ENCODE results near the gene BEST2. TPM values are rescaled to one million over a fixed set of nuclear protein-coding genes. Genes with fewer than 3 reads are reported as not detected.
"Not testable (repeated sequence)": the region's sequence is repeated elsewhere in the genome, so short reads cannot be mapped to it uniquely, and the experiment has no call there.

The BEST2 gene
- polyA plus RNA-seq, 2 donors, result 0.06 TPM

GRCh38 chr19:12794196-12794941 lies 42.8 kb downstream of the BEST2 start:
- Histone ChIP-seq H3K27me3 (ENCODE audit: control insufficient read depth in 1 of 2, insufficient read depth in 2 of 2, low read length in 2 of 2) (no peaks in the 10 kb centered on the region), H3K27ac (ENCODE audit: low read depth in 2 of 2, low read length in 1 of 2) (peak overlapping the region; percentile 99 to 100), H3K4me3 (ENCODE audit: low read depth in 1 of 2, low read length in 2 of 2) (peak overlapping the region; percentile 96 to 99), H3K4me1 (ENCODE audit: control insufficient read depth in 2 of 2, insufficient read depth in 2 of 2, low read length in 1 of 2) (no peaks in the 10 kb centered on the region), H3K36me3 (ENCODE audit: control insufficient read depth in 2 of 2, insufficient read depth in 2 of 2, low read length in 1 of 2) (peaks cover 0 to 4% of the 10 kb centered on the region in 2 donors), H3K9me3 (ENCODE audit: control insufficient read depth in 2 of 2, insufficient read depth in 1 of 2, low read depth in 1 of 2, low read length in 1 of 2) (no peaks in the 10 kb centered on the region)
- 57 to 60% methylated on average over 7 of the region's 7 CpGs for WGBS, 2 donors

GRCh38 chr19:12794971-12795381 lies 43.4 kb downstream of the BEST2 start:
- H3K27me3 ChIP-seq (ENCODE audit: control insufficient read depth in 1 of 2, insufficient read depth in 2 of 2, low read length in 2 of 2), result no peaks in the 10 kb centered on the region
- H3K4me3 ChIP-seq (ENCODE audit: low read depth in 1 of 2, low read length in 2 of 2), result no peak overlapping the region
- H3K36me3 ChIP-seq (ENCODE audit: control insufficient read depth in 2 of 2, insufficient read depth in 2 of 2, low read length in 1 of 2), result peaks cover 0 to 10% of the 10 kb centered on the region in 2 donors
- WGBS, 2 donors, result 83 to 86% methylated on average over 9 of the region's 9 CpGs
- no peaks in the 10 kb centered on the region for H3K9me3 ChIP-seq (ENCODE audit: control insufficient read depth in 2 of 2, insufficient read depth in 1 of 2, low read depth in 1 of 2, low read length in 1 of 2)
- H3K27ac ChIP-seq (ENCODE audit: low read depth in 2 of 2, low read length in 1 of 2), result peak overlapping the region; percentile 85 to 99
- no peaks in the 10 kb centered on the region for H3K4me1 ChIP-seq (ENCODE audit: control insufficient read depth in 2 of 2, insufficient read depth in 2 of 2, low read length in 1 of 2)

DNA sequence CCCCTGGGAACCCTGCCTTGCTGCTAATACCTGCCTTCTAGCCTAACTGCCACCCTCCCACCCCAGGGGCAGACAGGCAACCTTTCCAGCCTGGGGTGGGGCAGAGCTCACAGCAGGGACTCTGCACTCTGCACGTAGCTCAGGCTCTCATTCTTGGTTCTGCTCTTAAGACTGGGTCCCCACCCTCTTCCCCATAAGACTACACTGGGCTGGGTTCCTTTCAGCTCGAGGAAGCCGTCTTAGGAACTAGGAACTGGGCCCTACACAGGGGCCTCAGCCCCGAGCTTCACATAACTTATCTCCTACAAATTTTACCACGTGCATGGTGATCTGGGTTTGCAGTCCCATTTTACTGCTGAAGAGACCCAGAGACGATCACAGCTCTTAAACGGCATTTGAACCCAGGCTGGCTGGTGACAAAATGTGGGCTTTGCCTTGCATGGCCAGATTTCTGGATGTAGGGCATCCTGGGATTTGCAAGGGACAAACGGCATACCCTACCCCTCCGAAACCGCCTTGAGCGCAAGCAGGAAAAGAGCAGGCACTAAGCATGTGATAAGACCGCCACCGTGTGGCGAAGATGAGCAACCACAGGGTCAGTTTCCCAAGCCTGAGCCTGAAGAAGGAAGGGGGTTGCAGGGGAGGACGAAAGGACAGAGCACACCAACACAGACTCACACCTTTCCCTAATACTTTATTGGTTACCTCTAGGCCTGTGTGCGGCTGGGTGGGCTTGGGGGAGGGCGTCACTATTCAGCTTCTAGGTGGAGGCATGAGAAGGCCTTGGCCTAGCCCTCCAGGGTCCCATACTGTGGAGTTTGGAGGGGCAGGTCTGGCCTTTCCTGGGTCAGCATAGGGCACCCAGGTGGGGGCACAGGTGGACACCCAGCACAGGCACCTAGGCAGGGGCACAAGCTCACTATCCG lies 44.8 kb downstream of the BEST2 start:
- 5 to 6% methylated on average over 18 of the region's 18 CpGs for WGBS, 2 donors
- Histone ChIP-seq H3K4me1 (ENCODE audit: control insufficient read depth in 2 of 2, insufficient read depth in 2 of 2, low read length in 1 of 2) (peaks cover 3% of the 10 kb centered on the region in 2 donors), H3K9me3 (ENCODE audit: control insufficient read depth in 2 of 2, insufficient read depth in 1 of 2, low read depth in 1 of 2, low read length in 1 of 2) (no peaks in the 10 kb centered on the region), H3K4me3 (ENCODE audit: low read depth in 1 of 2, low read length in 2 of 2) (peak overlapping the region; percentile 4 to 8), H3K27me3 (ENCODE audit: control insufficient read depth in 1 of 2, insufficient read depth in 2 of 2, low read length in 2 of 2) (no peaks in the 10 kb centered on the region), H3K36me3 (ENCODE audit: control insufficient read depth in 2 of 2, insufficient read depth in 2 of 2, low read length in 1 of 2) (peaks cover 0 to 15% of the 10 kb centered on the region in 2 donors), H3K27ac (ENCODE audit: low read depth in 2 of 2, low read length in 1 of 2) (peak overlapping the region; percentile 90 to 91)

- no peaks in the 10 kb centered on the region for H3K27me3 ChIP-seq (ENCODE audit: control insufficient read depth in 1 of 2, insufficient read depth in 2 of 2, low read length in 2 of 2)
- peaks cover 0 to 15% of the 10 kb centered on the region in 2 donors for H3K36me3 ChIP-seq (ENCODE audit: control insufficient read depth in 2 of 2, insufficient read depth in 2 of 2, low read length in 1 of 2)
- WGBS, 2 donors, result 91 to 94% methylated on average over 6 of the region's 6 CpGs
- H3K4me1 ChIP-seq (ENCODE audit: control insufficient read depth in 2 of 2, insufficient read depth in 2 of 2, low read length in 1 of 2), result peaks cover 3% of the 10 kb centered on the region in 2 donors
- peak overlapping the region in 1 of 2 donors; percentile 90 for H3K27ac ChIP-seq (ENCODE audit: low read depth in 2 of 2, low read length in 1 of 2)
- H3K9me3 ChIP-seq (ENCODE audit: control insufficient read depth in 2 of 2, insufficient read depth in 1 of 2, low read depth in 1 of 2, low read length in 1 of 2), result no peaks in the 10 kb centered on the region
- no peak overlapping the region for H3K4me3 ChIP-seq (ENCODE audit: low read depth in 1 of 2, low read length in 2 of 2)
Observed at GRCh38 chr19:12797141-12797587, 45.6 kb downstream of the BEST2 start.

DNA sequence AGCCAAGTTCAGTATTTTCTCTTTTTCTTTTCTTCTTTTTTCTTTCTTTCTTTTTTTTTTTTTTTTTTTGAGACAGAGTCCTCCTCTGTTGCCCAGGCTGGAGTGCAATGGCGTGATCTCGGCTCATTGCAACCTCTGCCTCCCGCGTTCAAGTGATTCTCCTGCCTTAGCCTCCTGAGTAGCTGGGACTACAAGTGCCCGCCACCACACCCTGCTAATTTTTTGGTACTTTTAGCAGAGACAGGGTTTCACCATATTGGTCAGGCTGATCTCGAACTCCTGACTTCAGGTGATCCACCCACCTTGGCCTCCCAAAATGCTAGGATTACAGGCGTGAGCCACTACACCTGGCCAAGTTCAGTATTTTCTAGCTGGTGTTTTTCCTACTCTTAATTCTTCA lies 46.0 kb downstream of the BEST2 start:
- peaks cover 0 to 12% of the 10 kb centered on the region in 2 donors for H3K36me3 ChIP-seq (ENCODE audit: control insufficient read depth in 2 of 2, insufficient read depth in 2 of 2, low read length in 1 of 2)
- not testable (repeated sequence) for H3K9me3 ChIP-seq (ENCODE audit: control insufficient read depth in 2 of 2, insufficient read depth in 1 of 2, low read depth in 1 of 2, low read length in 1 of 2); H3K4me3 ChIP-seq (ENCODE audit: low read depth in 1 of 2, low read length in 2 of 2); H3K4me1 ChIP-seq (ENCODE audit: control insufficient read depth in 2 of 2, insufficient read depth in 2 of 2, low read length in 1 of 2); H3K27me3 ChIP-seq (ENCODE audit: control insufficient read depth in 1 of 2, insufficient read depth in 2 of 2, low read length in 2 of 2); H3K27ac ChIP-seq (ENCODE audit: low read depth in 2 of 2, low read length in 1 of 2)
- WGBS, 2 donors, result 95 to 97% methylated on average over 7 of the region's 7 CpGs

- Histone ChIP-seq H3K36me3 (ENCODE audit: control insufficient read depth in 2 of 2, insufficient read depth in 2 of 2, low read length in 1 of 2) (peaks cover 0 to 10% of the 10 kb centered on the region in 2 donors), H3K9me3 (ENCODE audit: control insufficient read depth in 2 of 2, insufficient read depth in 1 of 2, low read depth in 1 of 2, low read length in 1 of 2) (no peaks in the 10 kb centered on the region), H3K27me3 (ENCODE audit: control insufficient read depth in 1 of 2, insufficient read depth in 2 of 2, low read length in 2 of 2) (no peaks in the 10 kb centered on the region), H3K27ac (ENCODE audit: low read depth in 2 of 2, low read length in 1 of 2) (no peak overlapping the region), H3K4me1 (ENCODE audit: control insufficient read depth in 2 of 2, insufficient read depth in 2 of 2, low read length in 1 of 2) (peaks cover 3% of the 10 kb centered on the region in 2 donors), H3K4me3 (ENCODE audit: low read depth in 1 of 2, low read length in 2 of 2) (peak overlapping the region in 1 of 2 donors; percentile 84)
- 86 to 91% methylated on average over 18 of the region's 18 CpGs for WGBS, 2 donors
Observed at GRCh38 chr19:12799742-12800465, 48.3 kb downstream of the BEST2 start.

DNA sequence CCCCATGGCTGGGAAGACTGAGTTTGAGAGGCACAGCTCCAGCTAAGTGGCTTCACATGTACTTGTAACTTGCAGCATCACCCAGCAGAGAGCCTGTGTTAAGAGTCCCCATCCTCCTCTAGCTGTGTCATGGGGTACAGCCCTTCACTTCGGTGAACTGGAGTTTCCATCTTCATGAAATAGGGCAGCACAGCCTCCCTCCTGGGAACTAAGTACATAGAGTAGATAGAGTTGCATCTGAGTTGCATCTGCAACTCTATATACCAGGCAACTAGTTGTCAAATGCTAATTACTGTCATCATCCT lies 48.8 kb downstream of the BEST2 start:
- Histone ChIP-seq H3K4me3 (ENCODE audit: low read depth in 1 of 2, low read length in 2 of 2) (peak overlapping the region in 1 of 2 donors; percentile 84), H3K27ac (ENCODE audit: low read depth in 2 of 2, low read length in 1 of 2) (peak overlapping the region in 1 of 2 donors; percentile 80), H3K27me3 (ENCODE audit: control insufficient read depth in 1 of 2, insufficient read depth in 2 of 2, low read length in 2 of 2) (no peaks in the 10 kb centered on the region), H3K36me3 (ENCODE audit: control insufficient read depth in 2 of 2, insufficient read depth in 2 of 2, low read length in 1 of 2) (peaks cover 0 to 10% of the 10 kb centered on the region in 2 donors), H3K4me1 (ENCODE audit: control insufficient read depth in 2 of 2, insufficient read depth in 2 of 2, low read length in 1 of 2) (peaks cover 3% of the 10 kb centered on the region in 2 donors), H3K9me3 (ENCODE audit: control insufficient read depth in 2 of 2, insufficient read depth in 1 of 2, low read depth in 1 of 2, low read length in 1 of 2) (no peaks in the 10 kb centered on the region)
- WGBS, 2 donors, result 65 to 67% methylated on average over 1 of the region's 1 CpG

DNA sequence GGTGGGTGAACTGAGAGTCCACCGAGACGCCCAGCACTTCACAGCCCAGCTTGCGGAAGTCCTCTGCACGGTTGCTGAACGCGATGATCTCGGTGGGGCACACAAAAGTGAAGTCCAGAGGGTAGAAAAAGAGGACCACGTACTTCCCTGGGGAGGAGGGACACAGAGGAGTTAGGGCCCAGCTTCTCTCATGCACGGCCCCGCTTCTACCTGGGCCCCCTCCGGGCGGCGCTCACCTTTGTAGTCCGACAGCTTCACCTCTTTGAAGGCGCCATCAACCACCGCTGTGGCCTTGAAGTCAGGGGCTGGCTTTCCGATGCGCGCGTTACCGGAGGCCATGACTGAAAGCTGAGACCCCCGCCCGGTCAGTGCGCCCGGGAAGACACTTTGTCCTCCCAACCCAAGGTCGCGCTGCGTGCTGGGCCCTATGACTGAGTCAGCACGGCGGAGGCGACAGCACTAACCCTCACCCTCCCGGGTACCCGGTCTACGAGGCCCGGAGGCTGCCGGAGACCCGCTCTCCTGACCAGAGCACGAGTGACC lies 49.4 kb downstream of the BEST2 start:
- Histone ChIP-seq H3K27me3 (ENCODE audit: control insufficient read depth in 1 of 2, insufficient read depth in 2 of 2, low read length in 2 of 2) (no peaks in the 10 kb centered on the region), H3K36me3 (ENCODE audit: control insufficient read depth in 2 of 2, insufficient read depth in 2 of 2, low read length in 1 of 2) (peaks cover 0 to 10% of the 10 kb centered on the region in 2 donors), H3K4me1 (ENCODE audit: control insufficient read depth in 2 of 2, insufficient read depth in 2 of 2, low read length in 1 of 2) (peaks cover 3% of the 10 kb centered on the region in 2 donors), H3K4me3 (ENCODE audit: low read depth in 1 of 2, low read length in 2 of 2) (peak overlapping the region; percentile 84 to 91), H3K27ac (ENCODE audit: low read depth in 2 of 2, low read length in 1 of 2) (peak overlapping the region; percentile 64 to 80), H3K9me3 (ENCODE audit: control insufficient read depth in 2 of 2, insufficient read depth in 1 of 2, low read depth in 1 of 2, low read length in 1 of 2) (no peaks in the 10 kb centered on the region)
- WGBS, 2 donors, result 7 to 9% methylated on average over 28 to 38 of the region's 38 CpGs
